HG03342 (cell line): ENCODE measurements around the gene WDFY2.
"Not testable (repeated sequence)": the region's sequence is repeated elsewhere in the genome, so short reads cannot be mapped to it uniquely, and the experiment has no call there.

Experiments
- ATAC-seq: cut with Tn5 transposase; IDR thresholded peaks from one replicate; pipeline ENCODE4 v1.9.1; 2021; ENCODE audit warnings: mild to moderate bottlenecking, moderate library complexity; ENCODE audit not compliant: unreplicated experiment

The WDFY2 gene

GRCh38 chr13:51628059-51628852, 44.0 kb downstream of the WDFY2 start:
- ATAC-seq: no peak

GRCh38 chr13:51629491-51630287, 45.4 kb downstream of the WDFY2 start:
- ATAC-seq: no peak

GRCh38 chr13:51630288-51630615, 46.0 kb downstream of the WDFY2 start:
- ATAC-seq: no peak

- no peak for ATAC-seq
Observed at GRCh38 chr13:51632591-51633362, 48.5 kb downstream of the WDFY2 start.

- ATAC-seq: no peak
Observed at GRCh38 chr13:51635137-51635878, 51.0 kb downstream of the WDFY2 start.

- no peak for ATAC-seq
Observed at GRCh38 chr13:51636349-51636890, 52.2 kb downstream of the WDFY2 start.

- ATAC-seq: no peak
Observed at GRCh38 chr13:51637852-51638215, 53.6 kb downstream of the WDFY2 start.

GRCh38 chr13:51638216-51638871, 54.1 kb downstream of the WDFY2 start:
- no peak for ATAC-seq

- no peak for ATAC-seq
Observed at GRCh38 chr13:51639171-51639570, 54.9 kb downstream of the WDFY2 start.

GRCh38 chr13:51640696-51641095, 56.4 kb downstream of the WDFY2 start:
- not testable (repeated sequence) for ATAC-seq

- no peak for ATAC-seq
Observed at GRCh38 chr13:51643105-51643881, 59.0 kb downstream of the WDFY2 start.

- no peak for ATAC-seq
Observed at GRCh38 chr13:51643882-51644281, 59.6 kb downstream of the WDFY2 start.

GRCh38 chr13:51644654-51645053, 60.4 kb downstream of the WDFY2 start:
- no peak for ATAC-seq

- peak; percentile 83 for ATAC-seq
Observed at GRCh38 chr13:51645154-51645650, 60.9 kb downstream of the WDFY2 start.

GRCh38 chr13:51645761-51646670, 61.8 kb downstream of the WDFY2 start:
- no peak for ATAC-seq

GRCh38 chr13:51647067-51647466, 62.8 kb downstream of the WDFY2 start:
- ATAC-seq: no peak

- not testable (repeated sequence) for ATAC-seq
Observed at GRCh38 chr13:51652193-51652592, 67.9 kb downstream of the WDFY2 start.
